Measurements from ENCODE around the gene A3GALT2.

The A3GALT2 gene

DNA sequence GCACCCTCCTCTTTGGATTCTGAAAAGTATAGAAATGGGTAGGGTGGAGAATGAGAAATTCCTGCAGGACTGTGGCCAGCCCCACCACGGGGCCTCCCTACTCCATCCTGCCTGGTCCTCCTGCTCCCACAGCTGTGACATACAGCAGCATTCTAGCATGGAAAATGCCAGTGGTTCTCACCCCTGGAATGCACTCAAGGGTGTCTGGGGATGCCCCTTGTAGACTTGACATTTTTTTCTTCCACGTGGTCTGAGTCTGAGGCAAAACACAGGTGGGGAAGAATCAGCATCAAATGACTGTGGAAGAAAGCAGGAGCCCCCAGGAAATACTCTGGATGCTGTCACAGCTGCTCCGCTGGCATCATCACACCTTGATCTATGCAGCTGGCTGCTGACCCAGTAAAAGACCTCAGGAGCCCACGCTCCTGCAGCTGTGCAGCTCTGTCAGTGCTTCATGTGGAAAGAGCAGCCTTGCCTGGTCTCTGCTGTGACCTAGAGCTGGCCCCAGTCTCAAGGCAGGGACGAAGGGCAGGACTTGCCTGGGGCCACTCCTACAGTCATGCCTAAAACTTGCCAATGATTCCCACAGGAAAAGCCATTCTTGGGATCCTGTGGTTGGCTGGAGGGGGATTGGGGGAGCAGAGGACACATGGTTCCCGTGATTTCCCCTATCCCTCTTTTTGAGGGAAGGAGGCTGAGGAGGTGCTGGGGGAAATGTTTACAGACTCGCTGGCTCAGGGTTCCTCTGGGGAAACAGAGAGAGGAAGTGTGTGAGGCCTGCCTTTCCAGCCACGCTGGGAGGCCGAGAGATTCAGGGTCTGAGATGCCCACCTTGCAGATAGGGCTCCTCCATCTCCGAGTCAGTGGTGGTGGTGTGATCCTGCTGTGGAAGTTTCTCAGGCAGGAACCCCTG is 10.8 kb upstream of the A3GALT2 start:
- no peak for DNase-seq

DNA sequence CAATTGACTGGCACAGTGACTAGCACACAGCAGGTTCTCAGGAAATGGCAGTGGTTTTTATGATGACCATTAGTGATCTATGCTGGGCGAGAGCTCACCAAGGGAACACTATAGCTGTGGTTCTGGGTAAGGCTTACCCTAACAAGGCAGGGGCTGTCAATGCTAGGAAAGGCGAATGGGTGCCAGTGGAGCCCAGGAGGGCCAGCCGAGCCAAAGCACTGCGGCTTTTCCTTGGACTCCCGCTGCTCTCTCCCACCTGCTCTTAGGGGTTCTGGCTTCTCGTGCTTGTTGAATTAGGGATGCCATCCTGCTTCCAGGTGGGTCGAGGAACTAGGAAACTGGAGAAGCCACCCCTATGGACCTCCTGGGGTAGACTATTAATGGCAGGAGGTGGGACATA is 10.0 kb upstream of the A3GALT2 start:
- no peak for DNase-seq

DNA sequence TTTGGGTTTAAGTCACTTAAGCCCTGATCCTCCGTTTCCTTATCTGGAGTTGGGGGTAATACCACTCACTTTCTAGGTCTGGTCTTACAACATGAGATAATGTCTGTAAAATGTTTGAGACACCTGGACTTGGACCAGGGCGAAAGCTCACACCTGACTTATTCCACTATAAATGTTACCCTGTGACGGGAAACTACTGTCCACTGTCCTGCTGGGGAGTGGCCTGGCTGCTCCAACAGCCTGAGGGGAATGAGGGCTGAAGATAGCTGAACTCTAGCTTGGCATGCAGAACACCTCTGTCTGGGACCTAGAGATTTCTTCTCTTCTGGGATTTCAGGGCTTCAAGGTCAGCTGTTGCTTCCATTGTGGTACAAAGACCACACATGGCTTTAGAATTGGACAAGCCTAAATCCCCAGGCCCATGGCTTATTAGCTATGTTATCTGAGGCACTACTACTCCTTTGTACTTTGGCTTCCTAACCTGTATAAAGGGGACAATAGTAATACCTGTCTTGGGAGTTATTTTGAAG is 9.5 kb upstream of the A3GALT2 start:
- DNase-seq, result no peak

- no peak for DNase-seq
Observed at GRCh38 chr1:33329600-33330305, 8.9 kb upstream of the A3GALT2 start.

- DNase-seq, result no peak
Observed at GRCh38 chr1:33328817-33329216, 7.9 kb upstream of the A3GALT2 start.

GRCh38 chr1:33327587-33328325 is 6.9 kb upstream of the A3GALT2 start:
- DNase-seq, result no peak

DNA sequence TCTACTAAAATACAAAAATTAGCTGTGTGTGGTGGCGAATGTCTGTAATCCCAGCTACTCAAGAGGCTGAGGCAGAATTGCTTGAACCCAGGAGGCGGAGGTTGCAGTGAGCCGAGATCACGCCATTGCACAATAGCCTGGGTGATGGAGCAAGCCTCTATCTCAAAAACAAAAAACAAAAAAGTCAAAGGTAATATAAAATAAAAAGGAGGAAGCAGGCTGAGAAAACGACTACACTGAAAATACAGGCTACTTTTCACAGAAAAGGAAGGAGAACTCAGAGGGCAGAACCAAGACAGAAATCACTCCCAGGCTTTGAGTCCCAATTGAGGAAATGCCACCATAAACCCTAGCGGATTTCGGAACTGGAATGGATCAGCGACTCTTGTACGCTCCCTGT is 5.9 kb upstream of the A3GALT2 start:
- DNase-seq, result no peak

GRCh38 chr1:33324677-33325575 is 4.0 kb upstream of the A3GALT2 start:
- DNase-seq, result no peak

- no peak for DNase-seq
Observed at GRCh38 chr1:33323663-33324477, 3.0 kb upstream of the A3GALT2 start.

DNA sequence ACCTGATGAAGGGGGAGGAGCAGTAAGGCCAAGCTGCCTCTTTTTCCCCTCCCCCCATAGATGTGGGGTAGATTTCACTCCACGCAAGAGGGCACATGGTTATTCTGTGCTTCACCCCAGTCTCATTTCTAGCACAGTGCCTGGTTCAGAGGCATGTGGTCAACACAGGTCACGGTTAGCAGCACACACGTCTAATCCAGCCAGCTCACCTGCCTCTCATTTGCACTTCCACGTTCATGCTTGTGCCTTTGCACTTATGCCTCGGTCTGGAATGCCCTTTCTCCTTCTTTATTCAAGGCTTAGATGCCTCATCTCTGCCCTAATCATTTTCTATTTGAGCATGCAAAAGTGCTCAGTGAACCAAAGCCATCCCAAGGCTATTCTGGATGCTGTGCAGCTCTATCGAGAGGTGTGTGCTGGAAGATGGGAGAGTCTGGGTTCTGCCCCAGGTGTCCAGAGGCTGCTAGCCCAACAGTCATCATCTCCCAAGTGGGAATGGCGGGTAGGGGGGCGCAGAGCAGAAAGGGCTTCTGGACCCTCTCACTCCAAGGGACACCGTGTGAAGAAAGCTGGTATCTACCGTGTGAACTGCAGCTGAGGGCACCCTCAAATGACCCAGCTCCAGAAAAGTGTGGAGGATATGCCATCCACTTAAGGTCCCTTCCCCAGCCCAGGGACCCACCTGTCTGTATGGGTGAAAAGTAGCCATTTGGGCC is 2.1 kb upstream of the A3GALT2 start:
- DNase-seq, result no peak

GRCh38 chr1:33322109-33322508 is 1.2 kb upstream of the A3GALT2 start:
- DNase-seq, result no peak

DNA sequence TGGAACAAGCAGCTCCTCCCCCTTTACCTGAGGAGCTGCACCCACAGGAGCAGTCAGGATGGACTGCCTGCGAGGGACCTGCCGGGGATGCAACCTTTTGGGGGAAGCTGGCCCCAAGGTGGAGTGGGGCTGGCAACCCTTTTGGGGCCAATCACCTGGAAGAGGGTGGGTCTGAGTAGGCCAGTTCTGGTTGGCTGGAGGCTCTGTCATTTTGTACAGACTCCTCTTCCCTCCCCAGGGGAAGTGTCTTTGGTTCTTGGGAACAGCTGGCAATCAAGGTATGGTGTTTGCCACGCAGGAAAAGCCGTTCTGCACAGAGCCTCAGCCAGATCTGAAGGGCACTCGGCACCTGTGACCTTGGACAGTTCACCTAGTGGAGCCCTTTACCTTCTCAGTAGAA is 280 bp upstream of the A3GALT2 start:
- no peak for DNase-seq

DNA sequence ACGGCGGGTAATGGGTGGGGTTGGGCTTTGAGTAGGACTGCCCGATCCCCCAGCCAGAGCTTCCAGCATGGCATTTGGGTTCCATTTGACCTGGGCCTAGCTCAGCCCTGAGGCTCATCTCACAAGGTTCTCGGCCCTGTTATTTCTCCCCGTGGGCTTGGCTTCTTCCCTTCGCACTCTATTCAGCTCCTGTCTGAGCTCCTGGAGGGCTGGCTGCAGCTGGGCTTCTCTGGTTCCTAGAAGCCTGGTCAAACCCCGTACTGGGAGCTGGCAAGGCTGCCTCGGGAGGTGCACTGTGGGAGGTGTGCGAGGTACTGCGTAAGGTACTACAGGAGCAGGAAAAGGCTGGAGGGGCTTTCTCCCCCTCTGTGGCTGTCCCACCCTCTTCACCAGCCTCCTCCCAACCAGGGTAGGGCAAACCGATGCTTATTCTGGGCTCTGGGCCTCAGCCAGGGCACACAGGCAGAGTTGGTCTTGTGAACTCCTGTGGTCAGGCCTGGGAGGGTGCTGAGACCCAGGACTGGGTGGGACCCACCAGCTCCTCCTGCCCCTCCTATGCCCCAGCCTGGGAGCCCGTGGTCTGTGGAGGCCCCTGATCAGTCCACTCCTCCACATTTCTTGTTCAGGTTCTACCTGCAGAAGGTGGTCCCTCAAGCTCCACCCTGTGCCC is 814 bp downstream of the A3GALT2 start:
- no peak for DNase-seq

DNA sequence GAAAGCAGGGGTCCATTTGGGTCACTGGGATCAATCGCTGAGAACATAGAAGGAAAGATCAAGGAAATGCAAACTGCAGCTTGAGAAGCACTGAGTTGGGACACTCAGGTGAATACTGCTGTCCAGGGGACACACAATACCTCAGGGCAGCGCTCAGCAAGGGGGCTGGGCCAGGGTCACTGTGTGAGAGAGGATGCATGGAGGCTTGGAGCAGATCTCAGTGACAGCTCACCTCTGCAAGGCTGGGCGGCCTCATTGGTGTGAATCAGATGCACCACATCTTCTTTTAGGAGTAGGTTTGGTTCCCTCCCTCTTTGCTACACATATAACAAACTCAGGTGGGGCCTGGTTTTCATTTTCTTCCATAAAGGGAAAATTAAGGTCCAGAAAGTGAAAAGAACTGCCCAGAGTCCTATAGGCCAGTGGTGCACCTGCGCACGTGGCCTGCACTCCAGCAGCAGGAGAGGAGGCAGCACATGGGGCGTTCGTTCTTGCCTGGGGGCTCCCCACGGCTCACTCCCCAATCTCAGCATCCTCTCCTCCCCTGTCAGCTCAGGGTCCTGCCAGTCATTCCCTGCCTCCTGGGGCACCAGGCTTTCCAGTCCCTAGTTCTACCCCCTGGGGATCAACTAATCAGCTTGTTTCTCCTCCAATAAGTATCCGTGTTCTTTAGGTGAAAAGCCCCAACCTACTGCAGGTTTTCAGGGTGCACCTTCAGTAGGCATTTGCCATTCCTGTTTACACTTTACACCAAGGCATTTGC is 1.5 kb downstream of the A3GALT2 start:
- no peak for DNase-seq

DNA sequence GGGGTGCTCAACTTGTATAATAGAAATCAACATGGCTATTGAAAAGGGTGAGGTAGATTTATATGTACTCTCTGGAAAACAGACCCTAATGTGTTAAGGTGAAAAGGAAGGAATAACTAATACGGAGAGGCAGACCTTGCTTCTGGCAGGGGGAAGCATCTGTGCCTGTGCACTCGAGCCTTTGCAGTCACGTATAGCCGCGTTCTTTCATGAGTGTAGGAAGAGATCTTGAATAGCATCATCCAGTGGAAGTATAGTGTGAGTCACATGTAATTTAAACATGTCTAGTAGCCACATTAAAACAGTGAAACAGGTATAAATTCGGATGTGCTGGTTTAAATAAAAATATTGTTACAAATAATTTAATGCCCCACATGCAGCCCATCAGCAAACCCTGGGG is 3.0 kb downstream of the A3GALT2 start:
- no peak for DNase-seq

- no peak for DNase-seq
Observed at GRCh38 chr1:33317354-33317753, 3.5 kb downstream of the A3GALT2 start.

DNA sequence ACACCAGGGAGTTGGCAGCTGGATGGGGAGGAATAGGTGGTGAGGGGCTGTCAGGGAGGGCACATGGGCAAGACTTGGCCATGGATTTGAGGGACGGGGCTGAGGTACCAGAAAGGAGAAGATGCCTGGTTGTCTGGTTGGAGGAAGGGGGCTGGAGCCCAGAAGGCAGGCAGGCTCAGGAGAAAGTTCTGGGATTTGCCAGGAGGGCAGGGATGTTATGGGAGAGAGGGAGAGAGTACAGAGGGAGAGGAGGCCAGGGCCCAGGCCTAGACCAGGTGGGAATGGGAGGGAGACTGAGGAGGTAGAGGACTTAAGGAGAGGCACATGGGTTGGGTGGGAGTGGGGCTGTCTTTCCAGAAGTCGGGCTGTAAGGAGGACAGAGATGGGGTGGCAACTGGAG is 4.3 kb downstream of the A3GALT2 start:
- no peak for DNase-seq

- DNase-seq, result no peak
Observed at GRCh38 chr1:33314416-33314815, 6.5 kb downstream of the A3GALT2 start.

- no peak for DNase-seq
Observed at GRCh38 chr1:33312413-33312749, 8.5 kb downstream of the A3GALT2 start.
